ENCODE measurements around the gene TFAP2C.
"Not testable (repeated sequence)": the region's sequence is repeated elsewhere in the genome, so short reads cannot be mapped to it uniquely, and the experiment has no call there.

The TFAP2C gene

GRCh38 chr20:56637576-56637975, 8.5 kb downstream of the TFAP2C start:
- H3K27me3 ChIP-seq (replicated peaks; ENCODE audit: control insufficient read depth, insufficient read depth, low read length): no peaks in the 10 kb centered on the region; the same call in 1 of the 2 replicates

GRCh38 chr20:56646599-56646998, 17.5 kb downstream of the TFAP2C start:
- TF ChIP-seq, protein P1, sequence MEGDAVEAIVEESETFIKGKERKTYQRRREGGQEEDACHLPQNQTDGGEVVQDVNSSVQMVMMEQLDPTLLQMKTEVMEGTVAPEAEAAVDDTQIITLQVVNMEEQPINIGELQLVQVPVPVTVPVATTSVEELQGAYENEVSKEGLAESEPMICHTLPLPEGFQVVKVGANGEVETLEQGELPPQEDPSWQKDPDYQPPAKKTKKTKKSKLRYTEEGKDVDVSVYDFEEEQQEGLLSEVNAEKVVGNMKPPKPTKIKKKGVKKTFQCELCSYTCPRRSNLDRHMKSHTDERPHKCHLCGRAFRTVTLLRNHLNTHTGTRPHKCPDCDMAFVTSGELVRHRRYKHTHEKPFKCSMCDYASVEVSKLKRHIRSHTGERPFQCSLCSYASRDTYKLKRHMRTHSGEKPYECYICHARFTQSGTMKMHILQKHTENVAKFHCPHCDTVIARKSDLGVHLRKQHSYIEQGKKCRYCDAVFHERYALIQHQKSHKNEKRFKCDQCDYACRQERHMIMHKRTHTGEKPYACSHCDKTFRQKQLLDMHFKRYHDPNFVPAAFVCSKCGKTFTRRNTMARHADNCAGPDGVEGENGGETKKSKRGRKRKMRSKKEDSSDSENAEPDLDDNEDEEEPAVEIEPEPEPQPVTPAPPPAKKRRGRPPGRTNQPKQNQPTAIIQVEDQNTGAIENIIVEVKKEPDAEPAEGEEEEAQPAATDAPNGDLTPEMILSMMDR (IDR thresholded peaks at IDR 0.05; ENCODE audit: insufficient read depth, low read length, poor library complexity, severe bottlenecking): no peak
- H3K27me3 ChIP-seq (replicated peaks; ENCODE audit: control insufficient read depth, insufficient read depth, low read length): no peaks in the 10 kb centered on the region
- no peak overlapping the region for H3K4me3 ChIP-seq (replicated peaks; ENCODE audit: low read depth, low read length)
- no peak for DNase-seq (ENCODE audit: extremely low read depth, insufficient read length)
- H3K36me3 ChIP-seq (ENCODE audit: control insufficient read depth, insufficient read depth, low read length): no peaks in the 10 kb centered on the region

More at GRCh38 chr20:56637576-56637975, 8.5 kb downstream of the TFAP2C start:
- Histone ChIP-seq H3K4me3 (replicated peaks; ENCODE audit: low read depth, low read length) (no peak overlapping the region), H3K36me3 (ENCODE audit: control insufficient read depth, insufficient read depth, low read length) (no peaks in the 10 kb centered on the region)
- TF ChIP-seq, protein P1 (IDR thresholded peaks at IDR 0.05; ENCODE audit: insufficient read depth, low read length, poor library complexity, severe bottlenecking): no peak
- DNase-seq (ENCODE audit: extremely low read depth, insufficient read length): no peak

DNA sequence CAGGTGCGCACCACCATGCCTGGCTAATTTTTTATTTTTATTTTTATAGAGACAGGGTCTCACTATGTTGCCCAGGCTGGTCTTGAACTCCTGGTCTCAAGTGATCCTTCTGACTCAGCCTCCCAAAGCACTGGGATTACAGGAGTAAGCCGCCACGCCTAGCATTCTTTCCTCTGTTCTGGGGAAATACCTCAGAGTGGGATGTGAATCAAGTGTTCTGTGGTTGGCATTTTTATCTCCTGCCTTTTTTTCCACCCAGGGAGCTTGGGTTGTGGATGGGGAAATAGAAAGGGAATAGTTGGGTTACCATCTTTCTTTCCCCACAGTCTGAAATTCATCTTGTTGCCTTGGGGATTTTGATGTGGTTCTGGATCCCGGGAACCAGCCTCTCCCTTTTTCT, 24.1 kb downstream of the TFAP2C start:
- Histone ChIP-seq H3K4me3 (replicated peaks; ENCODE audit: low read depth, low read length) (no peak overlapping the region), H3K36me3 (ENCODE audit: control insufficient read depth, insufficient read depth, low read length) (no peaks in the 10 kb centered on the region), H3K27me3 (replicated peaks; ENCODE audit: control insufficient read depth, insufficient read depth, low read length) (no peaks in the 10 kb centered on the region)
- DNase-seq (ENCODE audit: extremely low read depth, insufficient read length): no peak
- TF ChIP-seq, protein P1 (IDR thresholded peaks at IDR 0.05; ENCODE audit: insufficient read depth, low read length, poor library complexity, severe bottlenecking): no peak

DNA sequence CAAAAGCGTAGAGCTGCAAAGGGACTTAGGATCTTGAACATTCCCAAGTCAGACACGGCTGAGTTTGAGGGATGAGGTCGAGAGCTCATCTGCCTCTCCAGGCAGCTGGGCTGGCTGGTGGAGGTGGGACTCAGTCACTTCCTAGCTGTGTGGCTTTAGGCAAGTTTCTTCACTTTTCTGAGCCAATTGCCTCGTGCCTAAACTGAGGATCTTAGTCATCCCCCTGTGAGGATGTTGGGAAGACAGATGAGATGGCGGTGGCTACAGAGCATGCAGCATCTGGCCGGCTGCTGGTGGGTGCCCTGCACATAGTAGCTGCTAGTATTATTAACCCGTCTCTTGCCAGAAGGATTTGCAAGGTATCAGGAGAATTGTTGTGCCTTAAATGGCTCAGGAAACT, 27.5 kb downstream of the TFAP2C start:
- DNase-seq (ENCODE audit: extremely low read depth, insufficient read length): no peak
- H3K27me3 ChIP-seq (replicated peaks; ENCODE audit: control insufficient read depth, insufficient read depth, low read length): no peaks in the 10 kb centered on the region
- H3K36me3 ChIP-seq (ENCODE audit: control insufficient read depth, insufficient read depth, low read length): no peaks in the 10 kb centered on the region
- TF ChIP-seq, protein P1 (IDR thresholded peaks at IDR 0.05; ENCODE audit: insufficient read depth, low read length, poor library complexity, severe bottlenecking): no peak
- no peak overlapping the region for H3K4me3 ChIP-seq (replicated peaks; ENCODE audit: low read depth, low read length)

DNA sequence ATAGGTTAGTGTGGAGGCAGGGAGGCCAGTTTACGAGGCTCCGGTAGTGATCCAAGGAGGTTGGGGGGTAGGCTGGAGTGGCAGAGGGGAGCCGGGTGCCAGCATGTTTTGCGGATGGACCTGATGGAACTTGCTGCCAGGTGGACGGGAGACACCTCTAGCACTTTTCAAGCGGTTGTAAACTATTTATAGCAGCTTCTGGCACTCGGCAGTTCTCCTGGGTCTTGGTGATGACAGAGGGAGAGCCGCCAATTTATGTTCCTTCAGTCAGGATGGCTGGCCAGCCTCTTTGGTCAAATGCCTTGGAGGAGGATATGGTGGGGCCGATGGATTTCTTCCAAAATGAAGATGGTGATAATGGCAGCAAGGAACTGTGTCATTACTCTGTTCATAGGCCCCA, 28.8 kb downstream of the TFAP2C start:
- TF ChIP-seq, protein P1 (IDR thresholded peaks at IDR 0.05; ENCODE audit: insufficient read depth, low read length, poor library complexity, severe bottlenecking): no peak
- DNase-seq (ENCODE audit: extremely low read depth, insufficient read length): no peak
- Histone ChIP-seq H3K27me3 (replicated peaks; ENCODE audit: control insufficient read depth, insufficient read depth, low read length) (no peaks in the 10 kb centered on the region), H3K36me3 (ENCODE audit: control insufficient read depth, insufficient read depth, low read length) (no peaks in the 10 kb centered on the region), H3K4me3 (replicated peaks; ENCODE audit: low read depth, low read length) (no peak overlapping the region)

GRCh38 chr20:56658341-56658947, 29.3 kb downstream of the TFAP2C start:
- not testable (repeated sequence) for DNase-seq (ENCODE audit: extremely low read depth, insufficient read length); H3K36me3 ChIP-seq (ENCODE audit: control insufficient read depth, insufficient read depth, low read length); H3K27me3 ChIP-seq (replicated peaks; ENCODE audit: control insufficient read depth, insufficient read depth, low read length); H3K4me3 ChIP-seq (replicated peaks; ENCODE audit: low read depth, low read length)

Data from GM06990 (cell line).